Mesenchymal stem cell (in vitro differentiated cells and primary cell): Measurements from ENCODE around the gene MEG3.

ENCODE experiments used
- DNase-seq: peaks from one replicate; pipeline ENCODE4 v3.0.0-alpha.2; 2013
- H2AFZ ChIP-seq: one replicate; pipeline ENCODE4 v1.6.1; 2013; ENCODE audit warnings: low read depth, mild to moderate bottlenecking, control low read depth, inconsistent platforms, low read length, moderate library complexity
- H2AK5ac ChIP-seq: 2 replicates; pipeline ENCODE4 v1.6.1; 2013; ENCODE audit warnings: low read length, moderate library complexity, mild to moderate bottlenecking, inconsistent platforms; ENCODE audit not compliant: severe bottlenecking
- H2BK120ac ChIP-seq: one replicate; pipeline ENCODE4 v1.6.1; 2013; ENCODE audit warnings: low read depth, mild to moderate bottlenecking, inconsistent platforms, low read length, moderate library complexity
- H2BK12ac ChIP-seq, 2 experiments: one replicate each; pipeline ENCODE4 v1.6.1; 2013; ENCODE audit warnings: inconsistent platforms in 2 of 2, low read length in 2 of 2, mild to moderate bottlenecking in 2 of 2, moderate library complexity in 2 of 2, control low read depth in 1 of 2
- H2BK15ac ChIP-seq: one replicate; pipeline ENCODE4 v1.6.1; 2013; ENCODE audit warnings: mild to moderate bottlenecking, low read depth, inconsistent platforms; ENCODE audit not compliant: poor library complexity, severe bottlenecking
- H2BK5ac ChIP-seq: 2 replicates; pipeline ENCODE4 v1.6.1; 2013; ENCODE audit warnings: low read depth, mild to moderate bottlenecking, low read length, control low read depth, inconsistent platforms; ENCODE audit not compliant: poor library complexity, severe bottlenecking
- H3K14ac ChIP-seq, 2 experiments: one replicate each; pipeline ENCODE4 v1.6.1; 2013; ENCODE audit warnings: inconsistent platforms in 2 of 2, low read length in 2 of 2, control low read depth in 1 of 2, mild to moderate bottlenecking in 1 of 2, moderate library complexity in 1 of 2
- H3K18ac ChIP-seq, 2 experiments: one replicate each; pipeline ENCODE4 v1.6.1; 2013; ENCODE audit warnings: inconsistent platforms in 2 of 2, low read length in 2 of 2, control low read depth in 1 of 2, low read depth in 1 of 2, mild to moderate bottlenecking in 1 of 2
- H3K23ac ChIP-seq, 2 experiments: one replicate each; pipeline ENCODE4 v1.6.1; 2013; ENCODE audit warnings: inconsistent platforms in 2 of 2, low read length in 2 of 2, mild to moderate bottlenecking in 2 of 2, moderate library complexity in 2 of 2, control low read depth in 1 of 2
- H3K27ac ChIP-seq: 2 replicates; pipeline ENCODE4 v1.5.1; 2013; ENCODE audit warnings: mild to moderate bottlenecking, moderate library complexity, low read length, control low read depth, inconsistent platforms; ENCODE audit not compliant: poor library complexity, severe bottlenecking
- H3K27me3 ChIP-seq, 2 experiments: 2 replicates each; pipeline versions ENCODE4 v1.6.1 to v1.7.0; 2013; ENCODE audit warnings: low read length in 2 of 2, mild to moderate bottlenecking in 2 of 2, moderate library complexity in 2 of 2, control low read depth in 1 of 2, inconsistent platforms in 1 of 2; ENCODE audit not compliant: control insufficient read depth in 1 of 2, insufficient read depth in 1 of 2
- H3K36me3 ChIP-seq, 2 experiments: 2 replicates each; pipeline versions ENCODE4 v1.6.1 to v1.7.0; 2013; ENCODE audit warnings: low read length in 2 of 2, control low read depth in 1 of 2, inconsistent platforms in 1 of 2, low read depth in 1 of 2, mild to moderate bottlenecking in 1 of 2; ENCODE audit not compliant: insufficient read depth in 2 of 2, control insufficient read depth in 1 of 2
- H3K4ac ChIP-seq, 2 experiments: one replicate each; pipeline ENCODE4 v1.6.1; 2013; ENCODE audit warnings: inconsistent platforms in 2 of 2, low read length in 2 of 2, mild to moderate bottlenecking in 2 of 2, moderate library complexity in 2 of 2, control low read depth in 1 of 2, low read depth in 1 of 2
- H3K4me1 ChIP-seq: 2 replicates; pipeline ENCODE4 v1.6.1; 2013; ENCODE audit warnings: low read depth, low read length, control low read depth; ENCODE audit not compliant: control insufficient read depth, insufficient read depth
- H3K4me2 ChIP-seq: 2 replicates; pipeline ENCODE4 v1.6.1; 2013; ENCODE audit warnings: low read length, mild to moderate bottlenecking, inconsistent platforms; ENCODE audit not compliant: poor library complexity, severe bottlenecking
- H3K4me3 ChIP-seq, 2 experiments: 2 replicates each; pipeline versions ENCODE4 v1.5.1 to v1.7.0; 2013; ENCODE audit warnings: low read length in 2 of 2, mild to moderate bottlenecking in 2 of 2, control low read depth in 1 of 2, low read depth in 1 of 2; ENCODE audit not compliant: insufficient read depth in 1 of 2
- H3K79me1 ChIP-seq: replicated peaks from 2 replicates; pipeline ENCODE4 v1.6.1; 2013; ENCODE audit warnings: mild to moderate bottlenecking, control low read depth, low read length, inconsistent platforms; ENCODE audit not compliant: poor library complexity, severe bottlenecking
- H3K9ac ChIP-seq: 2 replicates; pipeline ENCODE4 v1.7.0; 2013; ENCODE audit warnings: mild to moderate bottlenecking, low read length, moderate library complexity
- H3K9me3 ChIP-seq: 2 replicates; pipeline ENCODE4 v1.7.0; 2013; ENCODE audit warnings: mild to moderate bottlenecking, low read length; ENCODE audit not compliant: control insufficient read depth
- H4K8ac ChIP-seq: one replicate; pipeline ENCODE4 v1.6.1; 2013; ENCODE audit warnings: inconsistent platforms, mild to moderate bottlenecking, low read length, moderate library complexity
- H4K91ac ChIP-seq: one replicate; pipeline ENCODE4 v1.6.1; 2013; ENCODE audit warnings: mild to moderate bottlenecking, low read length, inconsistent platforms
- WGBS: methylation state at CpG from one replicate; pipeline ENCODE4 v1.1.7; 2013; ENCODE audit warnings: mixed read lengths; 5-methylcytosine and 5-hydroxymethylcytosine counted together

The MEG3 gene

DNA sequence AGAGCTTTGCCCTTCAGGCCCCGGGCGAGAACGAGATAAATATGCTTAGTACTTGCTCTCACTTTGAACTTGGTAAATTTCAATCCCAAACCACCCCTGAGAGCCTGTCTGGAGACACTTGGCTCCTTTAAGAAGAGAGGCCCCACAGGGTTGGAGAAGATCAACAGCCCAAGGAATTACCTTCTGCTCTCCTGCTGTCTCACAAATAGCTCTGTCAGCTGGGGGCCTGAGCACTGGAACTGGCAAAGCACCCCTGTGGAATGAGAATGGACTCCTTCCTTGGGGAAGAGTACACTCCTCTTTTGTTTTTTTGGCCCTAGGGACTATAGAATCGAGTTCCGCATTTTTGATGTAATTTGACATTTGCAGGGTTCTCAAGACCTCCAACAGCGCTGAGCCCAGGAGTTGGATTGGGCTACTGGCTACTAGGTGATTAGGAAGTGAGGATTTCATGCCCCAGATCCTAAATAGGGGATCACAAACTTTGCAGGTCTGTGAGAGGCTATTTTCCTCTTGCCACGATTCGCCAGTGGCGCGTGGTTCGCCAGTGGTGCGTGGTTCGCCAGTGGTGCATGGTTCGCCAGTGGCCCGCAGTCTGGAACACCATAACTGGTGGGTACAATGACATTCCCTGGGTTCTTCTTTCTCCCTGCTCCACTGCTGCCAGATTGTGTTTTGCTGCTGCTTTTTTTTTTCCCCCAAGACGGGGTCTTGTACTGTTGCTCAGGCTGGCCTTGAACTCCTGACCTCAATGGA is 17.8 kb upstream of the MEG3 start:
- no peak overlapping the region for H2AK5ac ChIP-seq
- H3K4ac ChIP-seq, result no peak overlapping the region
- no peak overlapping the region for H3K14ac ChIP-seq
- H3K23ac ChIP-seq, result no peak overlapping the region
- no peak overlapping the region for H3K4me3 ChIP-seq
- no peak overlapping the region for H2BK5ac ChIP-seq
- no peak overlapping the region for H2BK120ac ChIP-seq
- no peak overlapping the region for H2AFZ ChIP-seq
- peaks cover 18 to 64% of the 10 kb centered on the region in 2 experiments for H3K27me3 ChIP-seq
- WGBS, result 97% methylated on average over 16 of the region's 16 CpGs
- no peak for DNase-seq
- no peak overlapping the region for H4K8ac ChIP-seq
- H3K36me3 ChIP-seq, result no peaks in the 10 kb centered on the region
- no peak overlapping the region for H2BK15ac ChIP-seq
- no peak overlapping the region for H3K27ac ChIP-seq
- no peak overlapping the region for H2BK12ac ChIP-seq
- no peak overlapping the region for H3K9ac ChIP-seq
- no peak overlapping the region for H3K4me2 ChIP-seq
- no peaks in the 10 kb centered on the region for H3K79me1 ChIP-seq
- H4K91ac ChIP-seq, result no peak overlapping the region
- peaks cover 35% of the 10 kb centered on the region for H3K9me3 ChIP-seq
- H3K4me1 ChIP-seq, result no peaks in the 10 kb centered on the region
- no peak overlapping the region for H3K18ac ChIP-seq

- Histone ChIP-seq H3K14ac (no peak overlapping the region), H3K79me1 (no peaks in the 10 kb centered on the region), H3K27ac (no peak overlapping the region), H4K8ac (no peak overlapping the region), H3K9me3 (peaks cover 35% of the 10 kb centered on the region), H2AK5ac (no peak overlapping the region), H2BK5ac (no peak overlapping the region), H3K23ac (no peak overlapping the region), H2BK12ac (no peak overlapping the region), H4K91ac (no peak overlapping the region), H3K18ac (no peak overlapping the region), H3K27me3 (peaks cover 3 to 55% of the 10 kb centered on the region in 2 experiments), H3K4me1 (no peaks in the 10 kb centered on the region), H2BK120ac (no peak overlapping the region), H2BK15ac (no peak overlapping the region), H3K9ac (no peak overlapping the region), H3K4me3 (no peak overlapping the region), H2AFZ (no peak overlapping the region), H3K36me3 (no peaks in the 10 kb centered on the region), H3K4ac (no peak overlapping the region), H3K4me2 (no peak overlapping the region)
- no peak for DNase-seq
- 93% methylated on average over 5 of the region's 7 CpGs for WGBS
Observed at GRCh38 chr14:100810435-100810834, 15.5 kb upstream of the MEG3 start.

DNA sequence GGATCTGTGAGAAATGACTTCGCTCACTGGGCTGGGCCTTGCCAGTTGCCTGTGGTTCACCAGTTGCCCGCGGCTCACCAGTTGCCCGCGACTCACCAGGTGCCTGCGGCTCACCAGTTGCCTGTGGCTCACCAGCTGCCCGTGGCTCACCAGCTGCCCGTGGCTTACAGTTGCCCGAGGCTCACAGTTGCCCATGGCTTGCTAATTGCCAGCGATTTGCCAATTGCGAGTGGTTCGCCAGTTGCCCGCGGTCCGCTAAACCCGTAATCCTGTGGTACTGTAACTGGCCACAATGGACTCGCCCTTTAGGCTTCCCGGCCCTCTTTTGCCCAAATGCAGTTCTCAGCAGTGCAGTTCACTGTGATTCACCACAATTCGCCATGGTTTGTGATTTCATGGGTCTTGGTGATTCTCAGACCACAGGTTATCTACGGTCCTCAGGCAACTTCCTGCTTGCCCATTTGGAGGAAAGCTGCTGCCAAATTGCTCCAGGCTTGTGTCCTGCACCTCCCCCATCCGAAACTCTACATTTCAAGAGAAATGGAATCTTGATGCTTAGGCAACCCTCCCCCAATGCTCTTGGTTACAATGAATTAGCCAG is 15.0 kb upstream of the MEG3 start:
- WGBS, result 96% methylated on average over 21 of the region's 21 CpGs
- Histone ChIP-seq H3K4me2 (no peak overlapping the region), H3K4me3 (no peak overlapping the region), H3K27me3 (peaks cover 0 to 51% of the 10 kb centered on the region in 2 experiments), H3K9me3 (peaks cover 35% of the 10 kb centered on the region), H4K8ac (no peak overlapping the region), H3K23ac (no peak overlapping the region), H2AK5ac (no peak overlapping the region), H2BK120ac (no peak overlapping the region), H2BK5ac (no peak overlapping the region), H4K91ac (no peak overlapping the region), H3K18ac (no peak overlapping the region), H3K27ac (no peak overlapping the region), H3K36me3 (no peaks in the 10 kb centered on the region), H3K4me1 (no peaks in the 10 kb centered on the region), H2AFZ (no peak overlapping the region), H3K4ac (no peak overlapping the region), H3K9ac (no peak overlapping the region), H2BK15ac (no peak overlapping the region), H3K14ac (no peak overlapping the region), H2BK12ac (no peak overlapping the region), H3K79me1 (no peaks in the 10 kb centered on the region)
- no peak for DNase-seq

GRCh38 chr14:100813291-100813690 is 12.6 kb upstream of the MEG3 start:
- H3K9me3 ChIP-seq, result peaks cover 31% of the 10 kb centered on the region
- no peak overlapping the region for H4K8ac ChIP-seq
- H3K4ac ChIP-seq, result no peak overlapping the region
- H2BK5ac ChIP-seq, result no peak overlapping the region
- no peak overlapping the region for H3K4me2 ChIP-seq
- no peaks in the 10 kb centered on the region for H3K79me1 ChIP-seq
- H3K36me3 ChIP-seq, result no peaks in the 10 kb centered on the region
- H3K4me1 ChIP-seq, result no peaks in the 10 kb centered on the region
- H2BK15ac ChIP-seq, result no peak overlapping the region
- H2BK120ac ChIP-seq, result no peak overlapping the region
- H3K4me3 ChIP-seq, result no peak overlapping the region
- H3K14ac ChIP-seq, result no peak overlapping the region
- no peak overlapping the region for H3K27ac ChIP-seq
- no peak overlapping the region for H2BK12ac ChIP-seq
- H4K91ac ChIP-seq, result no peak overlapping the region
- no peak overlapping the region for H3K9ac ChIP-seq
- no peak overlapping the region for H2AFZ ChIP-seq
- WGBS, result 90% methylated on average over 10 of the region's 10 CpGs
- no peak for DNase-seq
- H3K18ac ChIP-seq, result peak overlapping the region in 1 of 2 experiments; percentile 5
- H3K23ac ChIP-seq, result no peak overlapping the region
- H2AK5ac ChIP-seq, result no peak overlapping the region
- H3K27me3 ChIP-seq, result peaks cover 0 to 44% of the 10 kb centered on the region in 2 experiments
